GM18907 (cell line): ENCODE data around the gene MC5R.

Experiments used
- ATAC-seq: cut with Tn5 transposase; IDR thresholded peaks from one replicate; pipeline ENCODE4 v1.9.1; 2021; ENCODE audit warnings: mild to moderate bottlenecking, moderate library complexity; ENCODE audit not compliant: unreplicated experiment

The MC5R gene

GRCh38 chr18:13823707-13824395 is at the start of gene MC5R:
MC5R (plus strand) TSS chr18:13824149; CDS start chr18:13825766, 1,617 bp downstream.
- peak; percentile 94 for ATAC-seq

DNA sequence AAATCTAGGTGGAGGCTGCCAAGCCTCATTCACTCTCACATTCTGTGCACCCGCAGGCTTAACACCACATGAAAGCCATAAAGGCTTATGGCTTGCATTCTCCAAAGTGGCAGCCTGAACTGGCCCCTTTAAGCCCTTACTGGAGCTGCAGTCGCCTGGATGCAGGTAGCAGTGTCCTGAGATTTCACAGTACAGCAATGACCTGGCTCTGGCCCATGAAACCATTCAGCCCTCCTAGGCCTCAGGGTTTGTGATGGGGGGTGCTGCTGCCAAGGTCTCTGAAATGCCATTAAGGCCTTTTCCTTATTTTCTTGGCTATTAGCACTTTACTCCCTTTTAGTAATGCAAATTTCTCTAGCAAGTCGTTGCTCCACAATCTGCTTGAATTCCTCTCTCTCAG is 48.9 kb upstream of the MC5R start:
- no peak for ATAC-seq

GRCh38 chr18:13791181-13791580 is 32.8 kb upstream of the MC5R start:
- ATAC-seq, result no peak

- ATAC-seq, result no peak
These were observed 30.1 kb upstream of the MC5R start for GRCh38 chr18:13793819-13794218.

DNA sequence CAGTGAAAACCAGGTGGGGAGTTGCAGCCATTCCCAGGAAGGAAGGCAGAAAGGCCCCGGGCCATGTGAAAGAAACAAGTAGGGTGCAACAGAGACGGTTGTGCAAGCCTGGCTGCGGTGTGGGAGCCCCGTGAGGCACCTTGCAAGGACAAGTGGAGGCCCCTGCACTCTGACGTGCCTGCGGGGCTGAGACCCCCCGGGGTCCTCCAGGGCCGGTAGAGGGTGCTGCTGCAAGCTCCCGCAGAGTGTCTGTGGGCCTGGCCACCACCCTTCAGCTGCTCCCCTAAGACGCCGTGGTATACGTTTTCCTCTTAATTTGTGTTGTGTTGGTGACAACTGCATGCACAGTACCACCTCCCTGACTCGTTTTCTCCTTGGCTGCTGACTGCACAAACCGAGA is 27.4 kb upstream of the MC5R start:
- no peak for ATAC-seq

DNA sequence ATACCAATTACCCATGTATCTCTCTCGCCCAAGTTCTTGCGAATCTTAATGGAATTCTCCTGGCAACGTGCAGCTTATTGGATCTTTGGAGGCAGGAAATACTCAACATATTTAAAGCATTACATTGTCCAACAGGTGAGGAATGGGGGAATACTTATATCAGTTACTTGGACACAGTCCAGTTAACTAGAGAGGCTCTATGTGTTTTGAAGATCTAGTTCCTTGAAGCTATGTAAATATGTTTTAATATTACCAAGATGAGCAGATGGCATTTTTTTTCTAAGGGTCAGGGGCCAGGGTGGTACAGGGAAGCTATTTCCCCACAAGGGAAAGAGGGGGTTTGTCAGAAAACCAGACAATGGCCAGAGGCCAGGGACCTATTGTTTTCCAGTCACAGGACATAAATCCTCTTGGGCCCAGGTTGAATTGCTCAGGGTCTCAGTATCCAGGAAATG is 26.8 kb upstream of the MC5R start:
- no peak for ATAC-seq

DNA sequence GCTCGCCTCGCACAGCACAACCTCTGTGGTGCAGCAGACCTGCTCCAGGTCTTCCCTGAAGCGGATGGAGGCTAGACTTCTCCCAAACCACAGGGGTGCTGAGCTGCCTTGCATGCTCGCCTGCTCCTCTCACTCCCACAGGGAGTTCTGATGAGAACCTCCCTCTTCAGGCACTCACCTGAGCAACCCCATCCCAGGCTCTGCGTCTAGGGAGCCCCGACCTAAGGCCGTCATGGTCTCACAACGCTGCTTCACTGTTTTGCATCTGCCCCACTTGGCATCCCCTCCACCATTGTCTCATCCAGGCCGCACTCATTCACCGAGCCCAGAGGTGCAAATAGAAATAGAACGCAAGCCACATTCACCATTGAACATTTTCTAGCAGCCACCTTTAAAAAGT is 24.6 kb upstream of the MC5R start:
- no peak for ATAC-seq

DNA sequence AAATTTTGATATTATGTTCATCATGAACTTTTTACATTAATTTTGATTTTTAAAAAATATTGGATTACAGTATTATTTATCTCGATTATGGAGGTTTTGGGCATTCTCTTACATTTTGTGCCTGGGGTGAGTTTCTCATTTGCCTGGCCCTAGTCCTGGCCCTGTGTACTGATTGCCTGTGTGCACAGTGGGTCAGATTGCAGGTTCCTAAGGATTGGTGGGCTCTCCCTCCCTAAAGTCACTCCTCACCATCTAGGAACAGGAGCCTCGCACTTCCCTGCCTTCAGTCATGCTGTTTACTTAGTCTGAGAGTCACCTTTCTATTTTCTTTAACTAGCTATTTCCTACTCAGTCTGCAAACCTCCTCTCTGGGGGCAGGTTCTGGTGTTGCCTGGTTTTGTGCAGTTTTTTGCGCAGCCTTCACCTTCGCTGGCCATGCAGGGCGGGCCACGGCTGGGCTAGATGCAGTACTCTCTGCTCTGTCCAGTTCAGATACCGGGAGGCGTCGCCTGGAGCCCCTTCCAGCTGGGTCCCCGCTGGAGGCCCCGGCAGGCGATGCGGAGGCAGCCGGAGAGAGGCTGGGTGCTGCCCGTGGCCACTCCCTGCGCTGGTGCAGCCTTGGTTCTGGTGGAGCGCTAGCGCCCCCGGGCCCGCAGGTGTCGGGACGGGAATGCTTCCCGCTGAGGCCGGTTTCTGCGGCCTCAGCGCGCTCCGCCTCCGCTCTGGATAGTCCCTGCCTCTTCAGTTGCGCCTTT is 23.3 kb upstream of the MC5R start:
- ATAC-seq, result no peak

- ATAC-seq, result no peak
These were observed 22.7 kb upstream of the MC5R start for GRCh38 chr18:13801260-13801601.

DNA sequence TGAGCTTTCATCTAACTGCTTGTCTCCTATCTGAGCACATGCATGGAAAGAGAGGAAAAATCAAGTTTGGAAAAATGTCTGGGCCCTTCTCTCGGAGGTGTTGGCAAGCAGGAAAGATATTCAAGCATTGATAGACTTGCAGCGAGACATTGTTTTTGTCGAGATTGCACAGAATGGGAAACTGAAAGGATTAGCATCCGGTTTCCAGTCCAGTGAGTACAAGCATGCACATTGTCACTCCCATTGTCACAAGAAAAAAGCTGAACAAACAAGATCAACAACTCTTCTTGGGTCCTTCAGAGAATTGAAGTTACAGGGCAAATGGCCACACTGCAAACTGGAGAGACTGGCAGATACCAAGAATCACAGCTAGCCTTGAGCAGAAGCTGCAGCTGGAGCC is 19.6 kb upstream of the MC5R start:
- ATAC-seq, result no peak

- no peak for ATAC-seq
These were observed 15.5 kb upstream of the MC5R start for GRCh38 chr18:13808294-13809042.

GRCh38 chr18:13809043-13809430 is 14.9 kb upstream of the MC5R start:
- ATAC-seq, result no peak

DNA sequence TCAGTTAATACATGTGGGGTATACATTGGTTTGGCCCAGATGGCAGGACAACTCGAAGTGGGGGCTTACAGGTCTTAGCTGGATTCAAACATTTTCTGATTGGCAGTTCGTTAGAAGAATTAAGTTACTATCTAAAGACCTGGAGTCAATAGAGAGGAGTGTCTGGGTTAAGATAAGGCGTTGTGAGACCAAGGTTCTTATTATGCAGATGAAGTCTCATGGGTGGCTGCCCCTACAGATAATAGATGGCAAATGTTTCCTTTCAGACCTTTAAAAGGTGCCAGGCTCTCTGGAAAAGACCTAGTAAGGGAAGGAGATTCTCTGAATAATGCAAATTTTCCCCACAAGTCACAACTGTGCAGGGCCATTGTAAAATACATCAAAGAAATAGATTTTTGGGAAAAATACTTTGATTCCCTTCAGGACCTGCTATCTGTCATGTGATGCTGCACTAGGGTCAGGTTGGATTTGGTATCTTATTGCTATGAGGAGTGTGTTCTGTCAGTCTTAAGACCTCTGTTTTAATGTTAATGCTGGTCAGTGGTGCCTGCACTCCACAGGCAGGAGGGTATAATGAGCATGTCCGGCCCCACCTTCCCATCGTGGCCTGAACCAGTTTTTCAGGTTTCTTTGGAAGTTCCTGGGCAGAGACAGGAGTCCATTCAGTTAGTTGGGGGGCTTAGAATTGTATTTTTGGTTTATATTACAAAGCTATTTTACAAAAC is 14.3 kb upstream of the MC5R start:
- ATAC-seq, result no peak

- no peak for ATAC-seq
These were observed 12.9 kb upstream of the MC5R start for GRCh38 chr18:13810950-13811485.

GRCh38 chr18:13811993-13812392 is 12.0 kb upstream of the MC5R start:
- ATAC-seq, result no peak

DNA sequence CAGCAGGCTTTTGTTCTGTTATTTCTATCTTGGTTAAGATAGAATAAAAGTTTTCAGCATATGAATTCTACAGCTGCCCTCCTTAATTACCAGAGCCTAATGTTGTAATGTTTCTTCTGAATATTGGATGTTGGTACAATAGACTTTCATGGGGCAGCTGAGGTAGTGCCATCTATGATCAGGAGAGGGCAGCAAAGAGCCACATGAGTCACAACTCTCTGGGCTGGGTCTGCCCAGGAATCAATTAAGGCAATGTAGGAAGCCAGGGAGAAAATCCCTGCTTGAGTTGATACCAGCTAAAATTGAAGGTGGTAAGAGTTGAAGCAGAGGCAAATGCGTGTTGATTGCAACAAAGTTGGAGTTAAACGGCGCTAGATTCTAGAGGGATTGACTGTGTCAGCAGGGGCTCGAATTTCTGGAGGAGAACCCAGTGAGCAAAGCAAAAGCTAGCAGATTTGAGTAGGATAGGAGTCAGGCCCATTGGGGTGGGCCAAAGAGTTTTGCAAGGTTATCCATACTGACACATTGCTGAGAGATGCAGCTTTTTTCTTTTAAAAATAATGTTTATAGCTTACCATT is 10.6 kb upstream of the MC5R start:
- peak; percentile 92 for ATAC-seq

DNA sequence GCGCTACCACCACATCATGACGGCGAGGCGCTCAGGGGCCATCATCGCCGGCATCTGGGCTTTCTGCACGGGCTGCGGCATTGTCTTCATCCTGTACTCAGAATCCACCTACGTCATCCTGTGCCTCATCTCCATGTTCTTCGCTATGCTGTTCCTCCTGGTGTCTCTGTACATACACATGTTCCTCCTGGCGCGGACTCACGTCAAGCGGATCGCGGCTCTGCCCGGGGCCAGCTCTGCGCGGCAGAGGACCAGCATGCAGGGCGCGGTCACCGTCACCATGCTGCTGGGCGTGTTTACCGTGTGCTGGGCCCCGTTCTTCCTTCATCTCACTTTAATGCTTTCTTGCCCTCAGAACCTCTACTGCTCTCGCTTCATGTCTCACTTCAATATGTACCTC is 2.3 kb downstream of the MC5R start:
- ATAC-seq, result no peak

DNA sequence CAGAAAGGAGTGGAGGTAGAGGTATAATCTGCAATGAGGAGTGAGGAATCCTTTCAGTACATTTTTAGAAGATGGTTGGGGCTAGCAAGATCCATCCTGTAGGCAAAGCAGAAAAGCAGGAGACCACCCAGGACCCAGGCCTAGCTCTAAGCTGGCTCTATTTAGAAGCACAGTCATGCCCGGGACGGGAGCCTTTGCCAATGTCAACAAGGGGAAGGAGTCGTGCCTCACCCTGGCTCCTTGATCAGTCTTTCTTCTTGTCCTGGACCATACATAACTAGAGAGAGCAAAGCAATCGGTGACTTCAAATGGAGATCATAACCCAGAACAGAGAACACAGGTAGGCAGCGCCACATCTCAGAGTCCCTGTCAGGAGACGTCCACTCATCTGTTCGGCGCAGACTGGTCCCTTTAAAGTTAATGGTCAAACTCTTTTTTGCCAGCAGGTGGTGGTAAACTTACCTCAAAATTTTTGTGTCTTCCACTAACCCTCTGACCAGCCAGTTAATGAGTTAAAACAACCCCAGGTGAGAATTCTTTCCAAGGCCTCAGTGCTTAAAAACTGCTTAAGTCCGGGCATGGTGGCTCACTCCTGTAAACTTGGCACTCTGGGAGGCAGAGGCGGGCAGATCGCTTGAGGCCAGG is 8.0 kb downstream of the MC5R start:
- ATAC-seq, result no peak

DNA sequence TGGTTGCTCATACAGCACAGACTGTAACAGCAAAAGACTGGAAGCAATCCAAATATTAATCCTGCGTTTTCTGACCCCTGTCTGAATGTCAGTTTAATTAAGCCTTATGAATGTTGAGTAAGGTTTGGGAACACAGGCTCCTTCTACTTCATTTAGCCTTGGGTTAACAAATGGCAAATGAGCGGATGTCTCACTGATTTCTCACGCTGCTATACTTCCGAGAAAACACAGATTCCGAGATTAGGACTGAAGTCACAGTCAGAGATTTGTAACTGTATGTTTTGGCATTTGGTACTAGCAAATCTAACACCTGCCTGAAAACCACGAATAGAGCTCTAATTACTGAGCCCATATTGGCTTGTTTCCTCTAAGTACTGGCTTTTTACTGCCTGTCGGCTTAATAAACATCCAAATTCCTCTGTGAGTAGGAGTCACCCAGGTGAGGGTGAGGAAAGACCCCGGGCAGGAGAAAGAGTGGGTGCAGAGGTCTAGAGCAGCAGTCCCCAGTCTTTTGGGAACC is 10.6 kb downstream of the MC5R start:
- ATAC-seq, result no peak

DNA sequence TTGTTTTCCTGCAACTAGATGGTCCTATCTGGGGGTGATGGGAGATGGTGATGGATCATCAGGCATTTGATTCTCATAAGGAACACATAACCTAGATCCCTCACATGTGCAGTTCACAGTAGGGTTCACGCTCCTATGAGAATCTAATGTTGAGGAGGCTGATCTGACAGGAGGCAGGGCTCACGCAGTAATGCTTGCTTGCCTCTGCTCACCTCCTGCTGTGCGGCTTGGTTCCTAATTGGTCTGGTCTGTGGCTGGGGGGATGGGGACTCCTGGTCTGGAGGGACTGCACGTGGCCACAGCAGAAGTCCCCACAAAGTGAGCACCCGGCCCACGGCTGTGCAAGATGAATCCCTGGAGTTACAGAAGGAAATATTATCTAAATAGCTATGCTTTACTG is 11.3 kb downstream of the MC5R start:
- ATAC-seq, result no peak
